Stomach (tissue), 9 donors: ENCODE measurements around the gene FCRLB. TPM values are rescaled to one million over a fixed set of nuclear protein-coding genes. Genes with fewer than 3 reads are reported as not detected.

Experiments
- DNase-seq, 2 donors: peaks; one replicate each; pipeline versions ENCODE4 v3.0.0 to v3.0.0-alpha.2; 2013 to 2019
- H3K27ac ChIP-seq, 5 donors: fragments of 200-600 bp in 4 of 5; sonication (generic) in 4 of 5; one replicate each; pipeline ENCODE4 v1.5.1; 2013 to 2019; ENCODE audit warnings: mild to moderate bottlenecking in 1 of 5, moderate library complexity in 1 of 5
- H3K27me3 ChIP-seq, 3 donors: fragments of 200-600 bp; sonication (generic); one replicate each; pipeline ENCODE4 v1.5.1; 2017 to 2019; ENCODE audit warnings: mixed run types in 1 of 3
- H3K36me3 ChIP-seq, 4 donors: fragments of 200-600 bp; sonication (generic); 1 replicate in 3 of 4; 2 replicates in 1 of 4; pipeline ENCODE4 v1.5.1; 2016 to 2019
- H3K4me1 ChIP-seq, 4 donors: fragments of 200-600 bp; sonication (generic); one replicate each; pipeline ENCODE4 v1.5.1; 2016 to 2019
- H3K4me3 ChIP-seq, 4 donors: fragments of 200-600 bp; sonication (generic) in 3 of 4; one replicate each; pipeline ENCODE4 v1.5.1; 2016 to 2019; ENCODE audit warnings: mild to moderate bottlenecking in 1 of 4
- H3K9me3 ChIP-seq, 4 donors: fragments of 200-600 bp; sonication (generic); one replicate each; pipeline ENCODE4 v1.5.1; 2016 to 2019
- CTCF ChIP-seq, 7 experiments: fragments of 450-650 bp in 4 of 7; fragments of 200-600 bp in 3 of 7; sonication (generic) in 3 of 7; IDR thresholded peaks; one replicate each; pipeline ENCODE4 v1.5.1; 2016 to 2019; ENCODE audit warnings: antibody characterized with exemption in 7 of 7, control low read depth in 2 of 7, mild to moderate bottlenecking in 1 of 7
- EP300 ChIP-seq: sonication (generic); formaldehyde crosslinking; IDR thresholded peaks from one replicate; pipeline ENCODE4 v1.6.1; 2017; ENCODE audit warnings: antibody characterized with exemption
- POLR2A ChIP-seq, 4 donors: fragments of 450-650 bp; IDR thresholded peaks; one replicate each; pipeline ENCODE4 v1.6.1; 2016; ENCODE audit warnings: antibody characterized with exemption in 4 of 4, control low read depth in 2 of 4, mild to moderate bottlenecking in 1 of 4, moderate library complexity in 1 of 4
- POLR2AphosphoS5 ChIP-seq, 3 donors: sonication (generic); formaldehyde crosslinking; IDR thresholded peaks; one replicate each; pipeline ENCODE4 v1.6.1; 2016; ENCODE audit warnings: antibody characterized with exemption in 3 of 3
- WGBS, 5 donors: extraction: QIAGEN DNeasy Blood & Tissue Kit in 3 of 5; methylation state at CpG; one replicate each; pipeline versions ENCODE4 v1.1.5 to v1.1.7; 2013 to 2018; 5-methylcytosine and 5-hydroxymethylcytosine counted together
- intact Hi-C: fragments of 100-400 bp; cut with DNase I; formaldehyde crosslinking; loops from one replicate; pipeline ENCODE4 v1.15.1; 2023; ENCODE audit warnings: low total_unique reads
- polyA plus RNA-seq, 3 donors: library from polyadenylated mRNA; stranded (reverse); fragments of 200-250 nt; gene quantifications; one replicate each; pipeline ENCODE4 v1.2.3, GENCODE V29; 2013
- total RNA-seq, 5 donors: library from RNA; depleted of rRNA; stranded (reverse); fragments of >200 nt; gene quantifications; one replicate each; pipeline versions ENCODE4 v1.1.0 to v1.2.3, GENCODE V29; 2014 to 2016
- donor health status: healthy with polysubstance abuse.
- donor health status: Bipolar disorder and iron deficiency.
- donor health status: healthy.

Gene FCRLB
- total and polyA plus RNA-seq, 8 donors, result 0.30 to 3.8 (median 0.62) TPM; not detected in 4

GRCh38 chr1:161710560-161710959, 10.8 kb upstream of the FCRLB start:
- no peak for DNase-seq
- Histone ChIP-seq H3K27me3 (peaks cover 0 to 37% (median 0%) of the 10 kb centered on the region in 3 donors), H3K4me3 (no peak overlapping the region), H3K9me3 (no peaks in the 10 kb centered on the region), H3K36me3 (no peaks in the 10 kb centered on the region), H3K4me1 (no peaks in the 10 kb centered on the region), H3K27ac (no peak overlapping the region)
- WGBS, 5 donors, result 72 to 87% (median 78%) methylated on average over 4 of the region's 4 CpGs
- TF ChIP-seq POLR2AphosphoS5 (IDR thresholded peaks at IDR 0.05) (no peak), EP300 (no peak)
- intact Hi-C loops, result no loop called here

- TF ChIP-seq POLR2A (IDR thresholded peaks at IDR 0.05) (no peak), CTCF (IDR thresholded peaks at IDR 0.05) (no peak), POLR2AphosphoS5 (IDR thresholded peaks at IDR 0.05) (no peak), EP300 (no peak)
- 66 to 73% (median 69%) methylated on average over 8 of the region's 8 CpGs for WGBS, 5 donors
- intact Hi-C loops, result no loop called here
Observed at GRCh38 chr1:161718559-161719324, 2.6 kb upstream of the FCRLB start.

GRCh38 chr1:161719325-161719611, 2.1 kb upstream of the FCRLB start:
- Histone ChIP-seq H3K36me3 (no peaks in the 10 kb centered on the region), H3K27ac (no peak overlapping the region), H3K4me3 (no peak overlapping the region), H3K9me3 (no peaks in the 10 kb centered on the region), H3K4me1 (no peaks in the 10 kb centered on the region), H3K27me3 (peaks cover 0 to 56% (median 0%) of the 10 kb centered on the region in 3 donors)
- intact Hi-C loops, result no loop called here
- 94 to 100% (median 95%) methylated on average over 1 of the region's 1 CpG for WGBS, 5 donors
- DNase-seq, result no peak
- TF ChIP-seq POLR2AphosphoS5 (IDR thresholded peaks at IDR 0.05), result no peak
- no peak for TF ChIP-seq POLR2A (IDR thresholded peaks at IDR 0.05)
- TF ChIP-seq EP300, result no peak
- TF ChIP-seq CTCF (IDR thresholded peaks at IDR 0.05), result no peak

More at GRCh38 chr1:161718559-161719324, 2.6 kb upstream of the FCRLB start:
- no peak for DNase-seq
- Histone ChIP-seq H3K4me1 (no peaks in the 10 kb centered on the region), H3K36me3 (no peaks in the 10 kb centered on the region), H3K4me3 (no peak overlapping the region), H3K9me3 (no peaks in the 10 kb centered on the region), H3K27me3 (peaks cover 0 to 58% (median 0%) of the 10 kb centered on the region in 3 donors), H3K27ac (no peak overlapping the region)

- WGBS, 5 donors, result 78 to 90% (median 82%) methylated on average over 1 of the region's 1 CpG
- H3K27me3 ChIP-seq, result peaks cover 0 to 59% (median 0%) of the 10 kb centered on the region in 3 donors
- DNase-seq, result no peak
- H3K36me3 ChIP-seq, result no peaks in the 10 kb centered on the region
- no peak overlapping the region for H3K4me3 ChIP-seq
- H3K4me1 ChIP-seq, result peaks cover under 1 to 4% (median 1%) of the 10 kb centered on the region in 4 donors
- intact Hi-C loops, result no loop called here
- H3K9me3 ChIP-seq, result no peaks in the 10 kb centered on the region
- TF ChIP-seq POLR2AphosphoS5 (IDR thresholded peaks at IDR 0.05) (no peak), EP300 (no peak), CTCF (IDR thresholded peaks at IDR 0.05) (no peak), POLR2A (IDR thresholded peaks at IDR 0.05) (no peak)
- no peak overlapping the region for H3K27ac ChIP-seq
Observed at GRCh38 chr1:161720422-161720821, 922 bp upstream of the FCRLB start.

GRCh38 chr1:161721738-161722343, 497 bp downstream of the FCRLB start:
- WGBS, 5 donors, result 52 to 65% (median 65%) methylated on average over 8 of the region's 8 CpGs
- intact Hi-C loops, result no loop called here
- Histone ChIP-seq H3K4me1 (peaks cover 8 to 16% (median 15%) of the 10 kb centered on the region in 4 donors), H3K27me3 (peaks cover 0 to 58% (median 0%) of the 10 kb centered on the region in 3 donors), H3K27ac (no peak overlapping the region), H3K4me3 (no peak overlapping the region), H3K9me3 (no peaks in the 10 kb centered on the region), H3K36me3 (no peaks in the 10 kb centered on the region)
- no peak for TF ChIP-seq CTCF (IDR thresholded peaks at IDR 0.05)
- no peak for TF ChIP-seq POLR2A (IDR thresholded peaks at IDR 0.05)
- TF ChIP-seq POLR2AphosphoS5 (IDR thresholded peaks at IDR 0.05), result no peak
- DNase-seq, result no peak
